GM21576 (cell line): ENCODE data around the gene ERCC5.

Experiments used
- ATAC-seq: cut with Tn5 transposase; IDR thresholded peaks from one replicate; pipeline ENCODE4 v1.9.1; 2021; ENCODE audit warnings: mild to moderate bottlenecking, moderate library complexity; ENCODE audit not compliant: unreplicated experiment

The ERCC5 gene

GRCh38 chr13:102914339-102914930 is 68.6 kb downstream of the ERCC5 start:
- ATAC-seq, result no peak

- ATAC-seq, result no peak
Observed at GRCh38 chr13:102915393-102915930, 69.6 kb downstream of the ERCC5 start.

- ATAC-seq, result no peak
Observed at GRCh38 chr13:102917019-102917418, 71.2 kb downstream of the ERCC5 start.

- no peak for ATAC-seq
Observed at GRCh38 chr13:102922184-102922583, 76.4 kb downstream of the ERCC5 start.
